Small intestine (tissue), 7 donors: ENCODE data around the gene UNC13B. TPM values are rescaled to one million over a fixed set of nuclear protein-coding genes. Genes with fewer than 3 reads are reported as not detected.
"Not testable (repeated sequence)": the region's sequence is repeated elsewhere in the genome, so short reads cannot be mapped to it uniquely, and the experiment has no call there.

Experiments used
- DNase-seq, 2 donors: peaks; one replicate each; pipeline versions ENCODE4 v3.0.0 to v3.0.0-alpha.2; 2013
- FAIRE-seq: peaks from 2 replicates; lab custom pipeline; 2012; peaks lifted over from hg19 to GRCh38; lab: Jason Lieb, UNC
- H3K27ac ChIP-seq, 3 donors: one replicate each; pipeline ENCODE4 v1.5.1; 2013; ENCODE audit warnings: low read length in 2 of 3, mild to moderate bottlenecking in 2 of 3, control low read depth in 1 of 3, inconsistent platforms in 1 of 3, low read depth in 1 of 3, moderate library complexity in 1 of 3
- H3K27me3 ChIP-seq, 3 donors: one replicate each; pipeline ENCODE4 v1.6.1; 2013; ENCODE audit warnings: low read length in 3 of 3, inconsistent platforms in 1 of 3; ENCODE audit not compliant: control insufficient read depth in 3 of 3, insufficient read depth in 3 of 3
- H3K36me3 ChIP-seq, 3 donors: one replicate each; pipeline ENCODE4 v1.6.1; 2013; ENCODE audit warnings: low read length in 3 of 3, inconsistent platforms in 1 of 3, low read depth in 1 of 3, mild to moderate bottlenecking in 1 of 3, moderate library complexity in 1 of 3; ENCODE audit not compliant: control insufficient read depth in 3 of 3, insufficient read depth in 2 of 3
- H3K4me1 ChIP-seq, 3 donors: one replicate each; pipeline ENCODE4 v1.6.1; 2013; ENCODE audit warnings: low read length in 2 of 3, inconsistent platforms in 1 of 3, low read depth in 1 of 3, mild to moderate bottlenecking in 1 of 3, moderate library complexity in 1 of 3; ENCODE audit not compliant: control insufficient read depth in 3 of 3, insufficient read depth in 2 of 3
- H3K4me3 ChIP-seq, 3 donors: one replicate each; pipeline ENCODE4 v1.5.1; 2013; ENCODE audit warnings: low read length in 3 of 3, control low read depth in 1 of 3, inconsistent platforms in 1 of 3, low read depth in 1 of 3, mild to moderate bottlenecking in 1 of 3, moderate library complexity in 1 of 3
- H3K9me3 ChIP-seq, 2 donors: one replicate each; pipeline ENCODE4 v1.6.1; 2013; ENCODE audit warnings: low read depth in 1 of 2, low read length in 1 of 2; ENCODE audit not compliant: control insufficient read depth in 2 of 2, insufficient read depth in 1 of 2
- WGBS, 3 donors: extraction: QIAGEN DNeasy Blood & Tissue Kit; methylation state at CpG; one replicate each; pipeline ENCODE4 v1.1.7; 2013; 5-methylcytosine and 5-hydroxymethylcytosine counted together
- polyA plus RNA-seq, 4 donors: library from polyadenylated mRNA; stranded (reverse) in 3 of 4; unstranded in 1 of 4; fragments of 200-250 nt in 3 of 4; fragments of 120-200 nt in 1 of 4; gene quantifications; one replicate each; pipeline versions ENCODE4 v1.2.1 to v1.2.3, GENCODE V29; 2013
- donor health status: healthy with polysubstance abuse.
- donor health status: control.
- donor health status: control.
- donor health status: Bipolar disorder and iron deficiency.
- donor health status: healthy.

Gene UNC13B
- polyA plus RNA-seq, 4 donors, result 11.3 to 23.6 (median 14.4) TPM

DNA sequence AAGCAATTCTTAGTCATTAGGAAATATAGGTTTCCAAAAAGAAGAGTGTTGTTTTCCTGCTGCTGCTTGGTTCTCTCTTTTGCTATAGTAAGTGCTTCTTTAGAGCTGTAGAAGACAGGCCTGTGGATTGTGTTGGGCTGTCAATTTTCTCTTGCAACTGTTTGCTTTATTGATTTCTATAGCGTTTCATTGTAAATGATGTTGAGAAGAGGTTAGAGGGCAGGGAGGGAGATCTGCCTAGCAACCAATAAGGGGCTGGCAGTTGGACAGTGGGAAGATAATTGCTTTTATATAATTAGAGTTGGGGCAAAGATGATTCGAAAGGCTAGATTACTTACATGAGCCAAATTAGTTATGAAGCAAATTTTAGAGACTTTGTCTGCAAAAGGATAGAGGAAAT is 11.1 kb downstream of the UNC13B start:
- 35 to 53% (median 45%) methylated on average over 2 of the region's 2 CpGs for WGBS, 3 donors
- no peak for FAIRE-seq

DNA sequence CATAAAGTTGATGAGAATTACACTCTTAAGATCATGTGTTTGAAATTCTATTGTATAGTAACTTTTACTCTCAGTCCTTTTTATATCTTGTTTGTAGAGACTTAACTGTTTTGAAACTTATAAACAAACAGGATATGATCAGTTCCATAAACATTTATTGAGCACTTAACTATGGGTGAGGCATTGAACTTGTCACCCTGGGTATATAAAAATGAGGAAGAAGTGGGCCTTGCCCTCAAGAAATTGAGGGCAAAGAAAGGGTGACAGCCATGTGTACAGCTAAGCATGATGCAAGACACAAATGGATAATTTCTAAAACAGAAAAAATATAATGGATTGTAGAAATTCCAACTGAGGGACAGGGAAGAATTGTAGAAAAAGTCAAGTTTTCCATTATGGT is 15.7 kb downstream of the UNC13B start:
- peaks cover 0 to 16% of the 10 kb centered on the region in 2 donors for H3K9me3 ChIP-seq
- H3K36me3 ChIP-seq, result peaks cover 0 to 6% (median 0%) of the 10 kb centered on the region in 3 donors
- FAIRE-seq (no peak), DNase-seq (peak; percentile 16 to 52)
- no peak overlapping the region for H3K27ac ChIP-seq
- no peaks in the 10 kb centered on the region for H3K4me1 ChIP-seq
- no peaks in the 10 kb centered on the region for H3K27me3 ChIP-seq
- H3K4me3 ChIP-seq, result no peak overlapping the region

More for the DNA sequence above, 11.1 kb downstream of the UNC13B start:
- Histone ChIP-seq H3K27me3 (no peaks in the 10 kb centered on the region), H3K4me3 (no peak overlapping the region), H3K4me1 (no peaks in the 10 kb centered on the region), H3K36me3 (peaks cover 0 to 6% (median 0%) of the 10 kb centered on the region in 3 donors), H3K9me3 (peaks cover 0 to 2% of the 10 kb centered on the region in 2 donors), H3K27ac (no peak overlapping the region)
- no peak for DNase-seq

DNA sequence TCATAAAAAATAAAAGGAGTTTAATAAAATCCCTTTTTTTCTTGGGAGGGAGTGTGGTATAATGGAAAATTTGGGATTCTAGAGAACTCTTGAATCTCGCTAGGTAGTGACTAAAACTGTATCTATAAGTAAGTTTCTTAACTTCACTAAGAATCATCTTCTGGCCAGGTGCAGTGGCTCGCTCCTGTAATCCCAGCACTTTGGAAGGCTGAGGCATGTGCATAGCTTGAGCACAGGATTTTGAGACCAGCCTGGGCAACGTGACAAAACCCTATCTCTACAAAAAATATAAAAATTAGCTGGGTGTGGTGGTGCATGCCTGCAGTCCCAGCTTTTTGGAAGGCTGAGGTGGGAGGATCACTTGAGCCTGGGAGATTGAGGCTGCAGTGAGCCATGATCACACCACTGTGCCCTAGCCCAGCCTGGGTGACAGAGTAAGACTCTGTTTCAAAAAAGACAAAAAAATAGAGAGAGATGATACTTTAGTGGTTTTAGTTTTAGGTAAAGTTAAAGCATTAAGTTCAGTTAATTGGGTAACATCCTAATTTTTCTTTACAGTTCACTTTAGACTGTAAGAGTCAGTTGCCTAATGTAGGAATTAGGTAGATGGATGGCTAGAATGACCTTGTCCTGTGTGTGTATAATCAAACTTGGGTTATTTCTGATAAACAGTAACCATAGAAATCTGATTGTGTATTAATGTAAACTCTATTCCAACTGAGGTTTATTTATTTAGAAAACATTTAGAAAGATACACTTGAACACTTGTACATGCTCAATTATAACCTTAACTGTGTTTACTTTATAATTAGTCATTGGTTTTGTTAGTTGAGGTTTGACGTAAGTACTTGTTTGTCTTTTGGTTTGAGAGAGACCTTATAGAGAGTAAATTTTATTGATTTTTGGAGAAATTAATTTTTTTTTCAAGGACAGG is 17.8 kb downstream of the UNC13B start:
- DNase-seq (peak in 1 of 2 donors; percentile 22), FAIRE-seq (no peak)
- Histone ChIP-seq H3K9me3 (peaks cover 0 to 26% of the 10 kb centered on the region in 2 donors), H3K4me3 (no peak overlapping the region), H3K27me3 (no peaks in the 10 kb centered on the region), H3K27ac (no peak overlapping the region), H3K36me3 (peaks cover 0 to 6% (median 0%) of the 10 kb centered on the region in 3 donors), H3K4me1 (no peaks in the 10 kb centered on the region)
- 66 to 82% (median 71%) methylated on average over 4 of the region's 4 CpGs for WGBS, 3 donors

DNA sequence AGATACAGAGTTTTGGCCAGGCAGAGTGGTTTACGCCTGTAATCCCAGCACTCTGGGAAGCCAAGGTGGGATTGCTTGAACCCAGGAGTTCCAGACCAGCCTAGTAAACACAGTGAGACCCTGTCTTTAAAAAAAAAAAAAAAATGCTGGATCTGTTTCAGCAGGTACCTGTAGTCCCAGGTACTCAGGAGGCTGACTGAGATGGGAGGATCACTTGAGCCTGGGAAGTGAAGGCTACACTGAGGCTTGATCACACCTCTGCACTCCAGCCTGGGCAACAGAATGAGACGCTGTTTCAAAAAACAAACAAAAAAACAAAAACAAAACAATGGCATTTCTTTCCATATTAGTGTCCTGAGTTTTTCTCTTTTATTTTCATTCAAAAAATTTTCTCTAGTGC is 19.0 kb downstream of the UNC13B start:
- WGBS, 3 donors, result 85 to 90% (median 86%) methylated on average over 2 of the region's 2 CpGs
- no peak for FAIRE-seq
- no peak overlapping the region for H3K4me3 ChIP-seq

DNA sequence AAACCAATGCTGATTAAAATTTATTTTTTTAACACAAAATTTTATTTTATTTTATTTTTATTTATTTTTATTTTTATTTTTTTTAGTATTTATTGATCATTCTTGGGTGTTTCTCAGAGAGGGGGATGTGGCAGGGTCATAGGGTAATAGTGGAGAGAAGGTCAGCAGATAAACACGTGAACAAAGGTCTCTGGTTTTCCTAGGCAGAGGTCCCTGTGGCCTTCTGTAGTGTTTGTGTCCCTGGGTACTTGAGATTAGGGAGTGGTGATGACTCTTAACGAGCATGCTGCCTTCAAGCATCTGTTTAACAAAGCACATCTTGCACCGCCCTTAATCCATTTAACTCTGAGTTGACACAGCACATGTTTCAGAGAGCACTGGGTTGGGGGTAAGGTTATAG is 20.6 kb downstream of the UNC13B start:
- not testable (repeated sequence) for DNase-seq, H3K27me3 ChIP-seq, H3K36me3 ChIP-seq, FAIRE-seq, H3K4me1 ChIP-seq, H3K4me3 ChIP-seq, H3K27ac ChIP-seq
- peaks cover 0 to 33% of the 10 kb centered on the region in 2 donors for H3K9me3 ChIP-seq
- WGBS, 3 donors, result 60 to 79% (median 62%) methylated on average over 2 to 3 of the region's 3 CpGs

More for the DNA sequence above, 19.0 kb downstream of the UNC13B start:
- no peak for DNase-seq
- Histone ChIP-seq H3K4me1 (no peaks in the 10 kb centered on the region), H3K27ac (no peak overlapping the region), H3K9me3 (peaks cover 0 to 32% of the 10 kb centered on the region in 2 donors), H3K36me3 (peaks cover 0 to 6% (median 0%) of the 10 kb centered on the region in 3 donors), H3K27me3 (no peaks in the 10 kb centered on the region)

DNA sequence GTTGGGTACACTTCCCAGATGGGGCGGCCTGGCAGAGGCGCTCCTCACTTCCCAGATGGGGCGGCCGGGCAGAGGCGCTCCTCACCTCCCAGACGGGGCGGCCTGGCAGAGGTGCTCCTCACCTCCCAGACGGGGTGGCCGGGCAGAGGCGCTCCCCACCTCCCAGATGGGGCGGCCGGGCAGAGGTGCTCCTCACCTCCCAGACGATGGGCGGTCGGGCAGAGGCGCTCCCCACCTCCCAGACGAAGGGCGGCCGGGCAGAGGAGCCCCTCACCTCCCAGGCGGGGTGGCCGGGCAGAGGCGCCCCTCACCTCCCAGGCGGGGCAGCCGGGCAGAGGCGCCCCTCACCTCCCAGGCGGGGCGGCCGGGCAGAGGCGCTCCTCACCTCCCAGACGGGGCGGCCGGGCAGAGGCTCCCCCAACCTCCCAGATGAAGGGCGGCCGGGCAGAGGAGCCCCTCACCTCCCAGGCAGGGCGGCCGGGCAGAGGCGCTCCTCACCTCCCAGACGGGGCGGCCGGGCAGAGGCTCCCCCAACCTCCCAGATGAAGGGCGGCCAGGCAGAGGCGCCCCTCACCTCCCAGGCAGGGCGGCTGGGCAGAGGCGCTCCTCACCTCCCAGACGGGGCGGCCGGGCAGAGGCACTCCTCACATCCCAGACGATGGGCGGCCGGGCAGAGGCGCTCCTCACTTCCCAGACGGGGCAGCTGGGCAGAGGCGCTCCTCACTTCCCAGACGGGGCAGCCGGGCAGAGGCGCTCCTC is 21.4 kb downstream of the UNC13B start:
- not testable (repeated sequence) for H3K27me3 ChIP-seq, DNase-seq, H3K36me3 ChIP-seq, H3K4me1 ChIP-seq, H3K4me3 ChIP-seq, H3K27ac ChIP-seq, FAIRE-seq
- peaks cover 0 to 31% of the 10 kb centered on the region in 2 donors for H3K9me3 ChIP-seq
- WGBS, 3 donors, result 97 to 98% (median 97%) methylated on average over 34 to 56 of the region's 56 CpGs

DNA sequence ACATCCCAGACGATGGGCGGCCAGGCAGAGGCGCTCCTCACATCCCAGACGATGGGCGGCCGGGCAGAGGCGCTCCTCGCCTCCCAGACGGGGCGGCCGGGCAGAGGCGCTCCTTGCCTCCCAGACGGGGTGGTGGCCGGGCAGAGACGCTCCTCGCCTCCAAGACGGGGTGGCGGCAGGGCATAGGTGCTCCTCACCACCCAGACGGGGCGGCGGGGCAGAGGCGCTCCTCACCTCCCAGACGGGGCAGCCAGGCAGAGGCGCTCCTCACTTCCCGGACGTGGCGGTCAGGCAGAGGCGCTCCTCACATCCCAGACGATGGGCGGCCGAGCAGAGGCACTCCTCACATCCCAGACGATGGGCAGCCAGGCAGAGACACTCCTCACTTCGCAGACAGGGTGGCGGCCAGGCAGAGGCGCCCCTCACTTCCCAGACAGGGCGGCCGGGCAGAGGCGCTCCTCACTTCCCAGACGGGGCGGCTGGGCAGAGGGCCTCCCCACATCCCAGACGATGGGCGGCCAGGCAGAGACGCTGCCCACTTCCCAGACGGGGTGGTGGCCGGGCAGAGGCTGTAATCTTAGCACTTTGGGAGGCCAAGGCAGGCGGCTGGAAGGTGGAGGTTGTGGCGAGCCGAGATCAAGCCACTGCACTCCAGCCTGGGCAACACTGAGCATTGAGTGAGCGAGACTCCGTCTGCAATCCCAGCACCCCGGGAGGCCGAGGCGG is 22.1 kb downstream of the UNC13B start:
- not testable (repeated sequence) for H3K4me3 ChIP-seq, H3K36me3 ChIP-seq, H3K27ac ChIP-seq, FAIRE-seq, DNase-seq, H3K27me3 ChIP-seq, H3K4me1 ChIP-seq
- H3K9me3 ChIP-seq, result peaks cover 0 to 29% of the 10 kb centered on the region in 2 donors
- 96 to 99% (median 96%) methylated on average over 45 to 53 of the region's 53 CpGs for WGBS, 3 donors

DNA sequence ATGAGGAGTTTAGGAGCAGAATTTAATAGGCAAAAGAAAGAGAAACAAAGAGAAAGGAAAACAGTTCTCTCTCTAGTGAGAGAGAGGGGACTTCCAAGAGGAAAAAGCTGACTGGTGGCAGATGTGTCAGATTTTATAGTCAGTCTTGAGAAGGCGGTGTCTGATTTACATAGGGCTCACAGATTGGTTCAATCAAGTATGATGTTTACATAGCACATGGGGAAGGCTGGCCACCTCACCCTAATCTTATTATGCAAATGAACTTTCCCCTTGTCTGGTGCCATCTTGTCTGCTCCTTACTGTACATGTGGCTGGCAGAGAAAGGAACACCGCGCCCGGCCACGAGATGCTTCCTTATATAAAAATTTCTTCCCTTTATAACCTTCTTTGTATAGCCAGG is 24.7 kb downstream of the UNC13B start:
- Histone ChIP-seq H3K36me3 (peaks cover 0 to 4% (median 0%) of the 10 kb centered on the region in 3 donors), H3K9me3 (peaks cover 0 to 40% of the 10 kb centered on the region in 2 donors), H3K27me3 (no peaks in the 10 kb centered on the region), H3K27ac (no peak overlapping the region), H3K4me1 (no peaks in the 10 kb centered on the region), H3K4me3 (no peak overlapping the region)
- DNase-seq (peak in 1 of 2 donors; percentile 47), FAIRE-seq (no peak)
- WGBS, 3 donors, result 92 to 98% (median 95%) methylated on average over 5 of the region's 5 CpGs
